HG03460 (cell line): ENCODE data around the gene MINDY3.

Source experiments
- ATAC-seq: cut with Tn5 transposase; IDR thresholded peaks from one replicate; pipeline ENCODE4 v1.9.1; 2021; ENCODE audit not compliant: unreplicated experiment

The MINDY3 gene

DNA sequence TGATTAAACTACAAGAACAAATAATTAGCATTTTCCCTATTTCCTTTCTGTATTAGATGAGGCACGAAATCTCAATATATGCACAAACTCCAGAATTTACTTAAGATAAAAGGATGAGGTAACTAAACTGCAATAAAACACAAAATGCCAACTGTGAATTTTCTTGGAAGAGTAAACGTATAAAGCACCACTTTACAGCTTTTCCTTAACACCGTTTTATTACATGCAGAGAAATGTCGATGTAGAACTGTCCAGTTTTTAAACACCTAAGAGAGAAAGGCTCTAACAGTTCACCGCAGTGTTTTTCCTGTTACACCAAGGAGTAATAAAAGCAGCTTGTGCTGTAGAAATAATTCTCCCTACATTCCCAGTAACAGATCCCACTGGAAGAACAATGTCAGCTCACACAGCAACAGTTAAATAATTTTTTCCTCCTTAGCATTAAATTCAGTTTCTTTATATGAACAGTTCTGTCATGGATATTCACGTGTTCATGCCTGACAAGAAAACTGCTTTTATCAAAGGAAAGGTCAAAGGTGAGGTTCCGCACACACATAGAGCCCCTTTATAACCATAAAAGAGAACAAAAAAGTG is 52.0 kb downstream of the MINDY3 start:
- no peak for ATAC-seq

DNA sequence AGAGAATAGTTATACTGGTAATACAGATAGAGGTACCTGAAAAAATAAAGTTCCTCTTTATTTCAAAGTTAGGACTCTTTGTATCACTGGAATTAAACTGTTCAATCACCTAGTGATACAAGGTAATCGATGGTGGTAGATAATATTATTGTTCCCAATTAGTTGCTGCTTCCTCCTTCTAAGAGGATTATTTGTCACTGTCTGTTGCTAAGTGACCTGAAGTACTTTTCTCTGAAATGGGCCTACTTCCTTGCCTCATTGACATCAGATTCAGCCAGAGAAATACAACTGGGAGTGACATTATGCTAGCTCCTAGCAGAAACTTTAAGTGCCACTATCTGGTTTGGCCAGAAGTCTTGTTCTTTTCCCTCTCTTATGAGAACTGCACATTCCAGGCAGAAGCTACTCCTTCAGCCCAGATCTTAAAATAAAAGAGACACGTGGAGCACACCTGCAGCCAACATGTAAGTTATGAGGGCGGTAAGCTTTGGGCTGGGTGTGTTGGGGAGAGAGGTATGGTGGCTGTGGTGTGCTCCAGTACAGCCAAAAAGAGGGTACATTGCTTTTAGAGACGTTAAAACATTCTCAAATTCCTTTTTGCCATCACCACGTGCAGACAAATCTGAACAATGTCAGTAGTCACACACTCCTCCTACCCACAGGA is 54.8 kb downstream of the MINDY3 start:
- ATAC-seq, result no peak

DNA sequence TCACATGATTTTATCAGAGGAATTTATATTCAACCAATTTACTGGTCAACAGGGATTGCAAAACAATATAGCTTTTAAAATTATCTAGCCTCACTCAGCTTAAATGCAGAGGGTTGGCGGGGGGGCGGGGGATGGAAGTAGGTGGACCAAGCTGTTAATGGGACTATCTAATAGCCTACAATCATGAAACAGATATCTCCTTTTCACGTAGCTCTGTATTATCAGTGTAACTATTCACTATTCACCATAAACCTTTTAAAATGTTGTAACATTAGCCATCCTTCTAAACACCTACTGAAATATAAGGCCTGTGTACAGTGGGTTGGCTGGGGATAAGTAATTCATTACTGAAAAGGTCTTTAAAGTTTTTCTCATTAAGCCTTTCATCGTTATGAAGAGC is 56.2 kb downstream of the MINDY3 start:
- no peak for ATAC-seq

DNA sequence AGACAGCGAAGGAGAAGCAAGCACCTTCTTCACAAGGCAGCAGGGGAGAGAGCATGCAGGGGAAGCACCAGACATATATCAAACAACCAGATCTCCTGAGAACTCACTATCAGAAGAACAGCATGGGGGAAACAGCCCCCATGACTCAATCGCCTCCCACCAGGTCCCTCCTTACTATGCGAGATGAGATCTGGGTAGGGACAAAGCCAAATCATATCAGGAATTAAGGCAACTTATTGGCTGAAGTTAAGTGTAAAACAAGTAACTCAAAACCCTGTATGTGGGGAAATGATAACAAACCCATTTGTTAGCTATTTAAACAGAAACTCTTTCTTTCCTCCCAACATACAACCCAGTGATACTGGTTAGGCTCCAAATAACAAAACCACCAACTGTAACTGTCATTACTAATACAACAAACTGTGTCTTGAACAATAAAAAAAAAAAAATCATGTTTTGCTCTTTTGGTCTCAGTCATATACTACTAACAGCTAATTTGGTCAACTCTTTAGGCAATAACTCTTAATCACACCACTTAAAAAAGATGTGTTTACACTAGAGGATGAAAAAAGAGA is 57.8 kb downstream of the MINDY3 start:
- ATAC-seq, result no peak

DNA sequence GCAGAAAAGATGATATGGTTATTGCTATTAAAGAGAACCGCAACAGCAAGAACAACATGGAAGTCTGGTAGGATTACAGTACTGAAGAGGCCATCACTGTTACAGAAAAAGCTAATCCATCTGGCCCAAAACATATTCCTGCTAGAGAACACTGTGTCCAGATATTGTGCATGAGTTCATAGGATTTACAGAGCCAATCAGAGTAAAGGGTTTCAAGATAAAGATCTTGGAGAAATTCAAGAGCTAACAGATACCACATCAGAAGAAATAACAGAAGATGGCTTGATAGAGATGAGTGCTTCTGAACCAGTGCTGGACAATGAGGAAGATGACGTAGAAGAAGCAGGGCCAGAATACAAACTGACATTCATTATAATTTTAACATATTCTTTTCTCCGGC is 58.7 kb downstream of the MINDY3 start:
- no peak for ATAC-seq

DNA sequence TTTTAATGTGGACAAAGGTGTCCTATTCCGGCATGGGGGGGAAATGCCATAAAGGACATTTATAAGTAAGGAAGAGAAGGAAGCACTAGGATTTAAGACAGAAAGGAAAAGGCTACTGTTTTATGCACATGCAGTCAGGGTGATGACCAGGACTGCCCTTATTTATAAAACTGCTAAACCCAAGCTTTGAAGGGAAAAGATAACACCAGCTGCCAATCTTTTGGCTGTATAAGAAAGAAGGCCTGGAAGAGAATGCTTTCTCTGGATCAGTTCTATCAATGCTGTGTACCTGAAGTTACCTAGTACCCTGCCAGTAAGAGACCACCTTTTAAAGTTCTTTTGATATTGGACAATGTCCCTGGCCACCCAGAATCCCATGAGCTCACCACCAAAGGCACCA is 59.2 kb downstream of the MINDY3 start:
- ATAC-seq, result no peak

DNA sequence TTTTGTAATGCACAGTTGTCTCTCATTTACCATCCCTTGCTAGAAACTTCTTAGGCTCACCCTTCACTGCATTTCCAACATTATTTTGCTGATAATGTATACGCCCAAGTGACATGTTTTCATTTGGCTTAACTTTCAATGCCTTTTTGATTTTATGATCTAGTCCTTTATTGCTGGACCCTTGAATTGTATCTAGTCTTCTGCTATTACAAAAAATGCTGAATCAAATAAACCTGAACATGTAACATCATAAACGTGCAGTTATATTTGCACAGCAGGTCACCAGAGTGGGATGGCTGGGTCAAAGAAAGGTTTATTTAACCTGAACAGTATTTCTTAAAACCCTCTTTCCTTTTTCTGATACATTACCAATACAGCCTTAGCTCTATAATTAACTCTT is 63.0 kb downstream of the MINDY3 start:
- no peak for ATAC-seq

DNA sequence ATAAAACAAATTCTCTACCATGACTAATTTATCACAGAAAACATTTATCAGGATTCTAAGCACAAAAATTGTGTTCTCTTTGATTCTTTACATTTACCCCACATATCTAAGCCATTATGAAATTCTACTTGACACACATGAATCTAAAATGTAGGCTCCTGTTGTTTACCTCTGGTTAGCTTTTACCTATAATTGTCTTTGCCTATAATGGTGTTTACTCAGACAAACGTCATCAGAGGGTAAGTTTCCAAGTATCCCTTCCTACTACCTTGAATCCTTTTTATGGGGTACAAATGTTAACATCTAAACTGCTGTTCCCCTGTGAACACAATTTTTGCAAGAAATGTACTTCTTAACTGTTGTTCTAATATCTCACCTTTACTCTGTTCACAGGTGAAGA is 63.5 kb downstream of the MINDY3 start:
- no peak for ATAC-seq

DNA sequence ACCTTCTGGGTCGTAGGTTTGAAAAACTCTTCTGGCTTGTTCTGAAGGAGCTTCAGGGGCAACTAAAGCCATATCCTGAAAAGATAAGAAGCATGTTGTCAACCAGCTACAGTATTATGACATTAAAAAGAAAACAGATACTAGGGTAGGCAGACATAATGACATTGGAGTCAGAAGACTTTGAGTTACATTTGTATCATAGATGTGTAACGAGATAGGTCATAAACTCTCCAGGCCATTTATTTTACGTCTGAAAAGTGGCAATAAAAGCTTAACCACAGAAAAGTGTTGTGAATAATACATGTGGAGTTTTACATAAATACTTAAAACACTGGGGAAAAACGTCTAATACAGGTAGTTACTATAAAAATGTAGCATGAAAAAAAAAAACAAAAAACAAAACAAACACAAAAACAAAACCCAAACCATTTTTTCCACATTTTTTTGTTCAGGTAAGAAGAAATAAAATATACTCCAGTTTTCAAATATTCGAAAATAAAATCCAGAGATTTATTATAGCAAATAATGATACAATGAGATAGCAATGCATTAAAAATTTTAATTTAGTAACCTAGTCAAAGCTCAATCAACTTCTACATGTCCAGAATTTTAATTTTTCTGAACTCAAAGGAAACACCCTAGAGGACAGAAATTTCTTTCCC is 64.1 kb downstream of the MINDY3 start:
- ATAC-seq, result no peak

DNA sequence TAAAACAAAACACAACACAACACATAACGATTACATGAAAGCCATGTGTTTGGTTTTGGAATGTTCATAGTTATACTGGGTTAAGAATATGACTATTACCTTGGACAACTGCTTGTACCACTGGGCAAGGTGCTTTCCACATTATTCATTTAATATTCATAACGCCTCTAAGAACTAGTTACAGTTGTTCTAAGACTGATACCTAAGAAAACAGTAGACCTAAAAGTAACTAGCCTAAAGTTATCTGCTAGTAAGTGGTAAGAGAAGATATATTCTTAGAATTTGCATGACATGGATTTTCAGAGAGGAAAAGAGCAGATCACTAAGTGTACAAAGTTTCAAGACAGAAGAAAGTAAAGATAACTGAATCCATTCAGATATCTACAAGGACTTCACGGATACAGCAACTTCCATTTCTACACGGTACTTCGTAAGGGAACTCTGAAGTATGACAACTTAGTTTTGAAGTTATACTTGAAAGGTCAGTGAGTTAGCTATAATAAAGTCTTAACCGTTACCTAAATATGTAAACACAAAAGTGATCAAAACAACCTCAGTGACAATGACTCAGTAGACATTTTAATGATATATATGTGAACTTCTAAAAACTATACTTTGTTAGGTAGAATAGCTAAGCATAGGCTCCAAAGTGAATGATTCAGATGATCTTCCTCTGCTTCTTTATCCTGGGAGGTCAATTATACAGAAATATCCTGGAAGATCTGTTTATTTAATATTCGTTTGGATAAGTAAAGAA is 65.1 kb downstream of the MINDY3 start:
- ATAC-seq, result no peak

DNA sequence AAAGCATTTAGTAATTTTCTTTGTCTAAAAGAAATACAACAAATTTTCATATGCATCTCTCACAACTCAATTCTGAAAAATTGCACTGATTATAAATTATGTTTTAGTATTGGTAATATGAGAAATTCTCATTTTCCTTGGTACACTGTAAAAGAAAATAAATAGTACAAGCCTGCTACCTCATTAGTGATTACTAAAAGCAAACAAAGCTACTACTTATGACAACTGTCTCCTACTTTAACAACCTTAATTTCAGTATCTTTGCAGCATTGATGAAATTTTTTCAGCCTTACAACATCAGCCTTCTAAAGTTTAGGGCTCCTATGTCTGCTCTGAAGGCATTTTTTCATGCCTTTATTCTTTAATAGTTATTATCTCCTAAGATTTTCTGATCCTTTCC is 65.7 kb downstream of the MINDY3 start:
- ATAC-seq, result no peak

DNA sequence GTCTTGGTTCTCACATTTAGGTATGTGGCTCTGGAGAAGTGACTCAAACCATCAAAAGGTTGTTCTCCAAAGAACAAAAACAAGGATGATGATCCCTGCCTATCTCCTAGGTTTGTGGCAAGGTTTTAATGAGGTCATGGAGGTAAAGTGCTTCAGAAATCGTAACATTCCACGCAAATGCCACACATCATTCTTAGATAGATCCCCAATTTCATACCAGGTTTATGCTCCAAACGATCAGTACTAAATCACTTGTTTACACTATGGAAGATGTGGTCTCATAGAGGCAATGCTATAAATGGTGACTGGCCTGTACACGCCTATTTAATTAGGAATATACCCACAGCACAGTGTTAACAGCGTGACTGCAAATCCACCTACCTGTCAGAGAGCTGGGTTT is 66.6 kb downstream of the MINDY3 start:
- no peak for ATAC-seq

DNA sequence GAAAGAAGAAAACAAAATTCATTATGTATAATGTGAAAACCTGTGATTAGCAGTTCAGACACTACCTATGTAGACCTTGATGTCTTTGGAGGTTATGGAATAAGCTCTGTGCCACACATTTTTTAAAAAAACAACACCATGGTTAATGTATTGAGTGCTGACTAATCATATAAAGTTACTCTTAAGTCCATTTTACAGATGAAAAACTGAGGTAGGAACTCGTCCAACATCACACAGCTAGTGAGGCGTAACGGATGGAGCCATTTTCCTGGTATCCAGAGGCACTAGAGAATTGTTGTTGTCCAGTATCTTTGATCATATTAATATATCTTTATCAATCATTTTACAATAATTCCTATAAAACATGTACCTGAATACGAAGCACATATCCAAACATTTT is 67.5 kb downstream of the MINDY3 start:
- ATAC-seq, result no peak

DNA sequence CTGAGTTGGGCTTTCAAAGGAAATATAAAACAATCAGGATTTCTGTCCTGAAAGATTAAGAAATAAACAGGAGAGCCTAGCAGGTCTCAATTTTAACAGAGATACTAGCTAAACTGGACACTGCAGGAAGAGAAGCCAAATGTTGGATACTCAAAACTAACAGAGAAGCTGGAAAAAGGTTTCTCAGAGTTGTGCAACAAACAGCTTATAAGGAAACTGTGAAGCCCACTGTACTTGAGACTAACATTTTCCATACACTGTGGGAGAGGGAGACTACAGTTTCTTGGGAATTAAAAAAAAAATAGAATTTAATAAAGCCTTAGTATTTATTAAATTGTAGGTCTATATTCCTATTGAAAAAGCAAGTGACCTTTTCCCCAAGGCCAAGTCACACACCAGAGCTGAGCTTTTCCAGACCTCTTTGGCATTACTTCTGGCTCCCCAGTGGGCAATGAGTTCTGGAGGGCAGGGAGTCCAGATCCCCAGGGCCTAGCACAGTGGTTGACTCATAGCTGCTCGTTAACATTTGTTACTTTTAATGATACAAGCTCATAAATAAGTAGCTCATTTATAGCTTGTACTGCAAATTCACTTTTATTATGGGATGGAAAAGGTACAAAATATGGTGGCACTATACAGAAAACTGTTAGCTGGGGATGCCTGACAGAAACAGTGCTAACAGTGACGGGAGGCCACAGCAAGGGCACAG is 68.3 kb downstream of the MINDY3 start:
- no peak for ATAC-seq

DNA sequence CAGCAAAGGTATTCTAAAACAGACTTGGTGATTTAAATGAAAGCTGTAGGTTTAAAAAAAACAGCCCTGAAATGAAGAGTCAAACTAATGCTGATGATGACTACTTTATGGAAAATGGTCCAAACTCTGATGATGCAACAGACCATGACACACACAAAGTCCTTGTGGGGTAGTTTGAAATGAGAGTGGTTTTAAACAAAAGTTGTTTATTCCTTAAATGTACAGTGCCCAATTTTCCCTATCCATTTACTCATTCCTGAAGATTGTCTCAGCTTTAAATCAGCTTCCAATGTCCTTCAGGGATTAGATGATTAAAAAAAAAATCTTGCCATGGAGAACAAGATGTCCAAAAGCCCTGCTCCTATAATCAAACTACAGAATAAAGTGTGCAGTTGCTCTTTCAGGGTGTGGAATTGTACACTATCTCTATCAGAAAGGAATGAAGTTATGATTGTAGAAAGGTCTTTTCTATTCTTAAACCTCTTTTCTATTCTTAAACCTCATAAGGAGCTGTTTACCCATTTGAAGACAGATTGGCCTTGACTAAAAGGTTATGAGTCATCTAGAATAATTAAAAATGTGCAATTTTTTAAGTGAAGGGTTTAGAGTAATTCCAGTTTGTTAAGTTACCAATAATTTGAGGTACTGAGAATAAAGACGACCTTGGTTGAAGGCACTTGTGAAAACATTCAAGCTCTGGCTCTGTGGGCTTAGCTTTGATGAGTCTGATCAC is 70.3 kb downstream of the MINDY3 start:
- ATAC-seq, result no peak

DNA sequence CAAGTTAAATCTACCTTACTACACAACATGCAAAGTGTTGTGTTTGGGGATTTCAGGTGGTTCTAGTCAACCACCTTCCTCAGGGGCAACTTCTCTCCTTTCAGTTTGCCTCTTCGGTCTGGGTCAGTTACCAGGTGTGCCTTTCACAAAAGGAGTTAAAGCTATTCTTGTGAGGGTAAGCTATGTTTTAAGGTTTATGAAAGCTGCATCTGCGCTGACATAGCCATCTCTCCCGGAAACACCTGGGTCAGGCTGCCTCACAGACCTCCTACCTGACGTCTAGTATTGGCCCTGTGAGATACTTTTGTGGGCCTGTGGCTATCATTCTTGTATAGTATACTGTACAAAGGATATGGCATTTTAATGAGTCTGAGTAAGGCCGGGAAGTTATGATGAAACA is 72.9 kb downstream of the MINDY3 start:
- no peak for ATAC-seq

DNA sequence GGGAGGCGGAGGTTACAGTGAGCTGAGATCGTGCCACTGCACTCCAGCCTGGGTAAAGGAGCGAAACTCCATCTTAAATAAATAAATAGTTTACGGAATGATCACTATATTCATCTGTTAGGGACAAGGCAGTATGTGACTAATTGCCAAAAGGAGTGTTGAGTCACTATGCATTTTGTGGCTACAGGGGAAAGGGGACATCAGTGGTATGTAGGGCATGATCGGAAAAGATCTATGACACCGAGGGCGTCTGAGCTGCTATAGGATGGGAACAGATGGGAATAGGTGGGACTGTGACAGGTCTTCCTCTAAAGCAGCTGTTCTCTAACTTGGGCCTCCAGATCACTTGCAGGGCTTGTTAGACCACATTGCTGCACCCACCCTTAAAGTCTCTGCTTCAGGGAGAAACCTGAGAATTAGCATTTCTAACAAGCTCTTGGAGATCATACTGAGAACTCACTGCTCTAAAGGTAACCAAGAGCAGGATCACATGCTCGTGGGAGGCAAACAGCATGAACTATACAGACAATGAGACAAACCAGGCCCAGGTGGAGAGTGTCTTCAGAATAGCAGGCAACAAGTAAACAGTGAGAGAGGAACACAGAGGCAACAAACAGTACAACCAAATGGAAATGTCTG is 75.5 kb downstream of the MINDY3 start:
- ATAC-seq, result no peak

DNA sequence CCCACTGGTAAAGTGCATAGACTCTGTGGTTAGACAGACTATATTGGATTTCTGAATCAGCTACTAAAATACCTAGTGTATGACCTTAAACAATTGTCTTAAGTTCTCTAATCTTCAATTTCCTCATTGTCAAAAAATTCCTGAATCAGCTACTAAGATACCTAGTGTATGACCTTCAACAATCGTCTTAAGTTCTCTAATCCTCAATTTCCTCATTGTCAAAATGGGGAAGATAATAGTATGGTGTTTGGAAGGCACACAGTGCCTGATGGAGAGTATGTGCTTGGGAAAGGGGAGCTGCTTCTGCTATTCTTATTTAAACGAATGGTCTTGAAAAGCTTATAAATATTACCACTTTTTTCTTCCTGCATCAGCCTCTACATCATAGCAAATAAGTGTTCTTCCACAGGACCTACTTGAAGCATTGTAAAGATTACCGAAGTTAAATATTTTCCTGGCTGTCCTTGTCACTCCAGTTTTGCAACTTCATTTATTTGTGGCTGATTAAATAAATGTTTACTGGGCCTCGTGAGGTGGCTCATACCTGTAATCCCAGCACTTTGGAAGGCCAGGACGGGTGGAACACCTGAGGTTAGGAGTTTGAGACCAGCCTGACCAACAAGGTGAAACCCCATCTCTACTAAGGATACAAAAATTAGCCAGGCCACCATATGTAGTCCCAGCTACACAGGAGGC is 76.2 kb downstream of the MINDY3 start:
- no peak for ATAC-seq

DNA sequence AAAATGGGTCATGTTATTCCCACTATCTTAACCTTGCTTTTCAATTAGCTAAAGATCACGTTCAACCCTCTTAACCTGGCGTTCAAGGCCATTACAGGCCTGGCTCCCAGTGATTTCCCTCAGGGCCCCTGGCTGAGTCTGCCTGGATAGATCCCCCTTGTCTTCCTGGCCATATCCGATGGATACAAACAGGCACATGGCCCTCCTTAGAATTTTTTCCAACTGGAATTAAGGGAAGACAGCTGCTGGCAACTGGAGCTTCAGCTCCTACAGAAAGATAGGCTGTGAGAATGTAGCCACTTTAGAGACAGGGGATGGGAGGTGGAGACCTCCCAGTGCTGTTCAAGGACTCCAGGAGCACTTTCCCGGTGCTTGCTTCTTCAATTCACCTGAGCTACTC is 77.5 kb downstream of the MINDY3 start:
- no peak for ATAC-seq
